GM15510 (cell line): ENCODE measurements around the gene DNAJC4.

Experiments used
- POLR2A ChIP-seq: IDR thresholded peaks from 3 replicates; pipeline ENCODE4 v1.6.1; 2011; ENCODE audit warnings: borderline replicate concordance; ENCODE audit not compliant: insufficient read length; ENCODE audit errors: extremely low read depth

DNAJC4 gene

GRCh38 chr11:64255135-64256128 lies 25.1 kb downstream of the DNAJC4 start:
- TF ChIP-seq POLR2A, result no peak

GRCh38 chr11:64256300-64256699 lies 26.0 kb downstream of the DNAJC4 start:
- no peak for TF ChIP-seq POLR2A

DNA sequence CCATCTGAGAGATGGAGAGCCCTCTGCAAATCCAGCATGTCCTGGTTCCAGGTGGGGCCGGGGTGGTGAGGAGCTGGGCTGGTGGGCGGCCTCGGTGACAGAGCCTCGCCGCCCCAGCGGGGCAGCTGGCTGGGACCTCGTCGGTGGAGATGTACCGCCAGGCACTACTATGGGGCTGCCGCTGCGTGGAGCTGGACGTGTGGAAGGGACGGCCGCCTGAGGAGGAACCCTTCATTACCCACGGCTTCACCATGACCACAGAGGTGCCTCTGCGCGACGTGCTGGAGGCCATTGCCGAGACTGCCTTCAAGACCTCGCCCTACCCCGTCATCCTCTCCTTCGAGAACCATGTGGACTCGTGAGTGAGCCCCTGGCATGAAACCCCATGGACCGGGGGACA lies 28.0 kb downstream of the DNAJC4 start:
- no peak for TF ChIP-seq POLR2A

- no peak for TF ChIP-seq POLR2A
Measured at GRCh38 chr11:64258946-64259532, 28.7 kb downstream of the DNAJC4 start.

GRCh38 chr11:64259533-64260067 lies 29.3 kb downstream of the DNAJC4 start:
- TF ChIP-seq POLR2A, result no peak

DNA sequence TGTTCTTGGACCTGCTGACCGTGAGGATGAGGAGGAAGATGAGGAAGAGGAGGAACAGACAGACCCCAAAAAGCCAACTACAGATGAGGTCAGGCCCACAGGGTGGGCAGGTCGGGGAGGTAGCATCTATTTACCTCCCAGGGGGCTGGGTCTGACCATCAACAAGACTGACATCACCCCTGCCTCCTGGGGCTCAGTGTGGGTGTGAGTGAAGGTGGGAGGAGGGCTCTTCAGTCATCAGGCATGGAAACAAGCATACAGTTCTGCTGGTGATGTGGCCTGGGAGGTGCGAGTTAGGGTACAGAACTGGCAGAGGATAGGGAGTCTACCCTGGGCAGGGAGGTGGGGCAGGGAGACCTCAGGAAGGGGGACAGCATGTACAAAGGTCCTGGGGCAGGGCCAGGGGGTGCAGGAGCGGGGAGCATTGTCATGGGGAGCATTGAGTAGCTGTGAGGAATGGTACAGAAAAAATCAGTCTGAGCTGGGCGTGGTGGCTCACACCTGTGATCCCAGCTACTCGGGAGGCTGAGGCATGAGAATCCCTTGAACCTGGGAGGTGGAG lies 29.9 kb downstream of the DNAJC4 start:
- TF ChIP-seq POLR2A, result no peak

DNA sequence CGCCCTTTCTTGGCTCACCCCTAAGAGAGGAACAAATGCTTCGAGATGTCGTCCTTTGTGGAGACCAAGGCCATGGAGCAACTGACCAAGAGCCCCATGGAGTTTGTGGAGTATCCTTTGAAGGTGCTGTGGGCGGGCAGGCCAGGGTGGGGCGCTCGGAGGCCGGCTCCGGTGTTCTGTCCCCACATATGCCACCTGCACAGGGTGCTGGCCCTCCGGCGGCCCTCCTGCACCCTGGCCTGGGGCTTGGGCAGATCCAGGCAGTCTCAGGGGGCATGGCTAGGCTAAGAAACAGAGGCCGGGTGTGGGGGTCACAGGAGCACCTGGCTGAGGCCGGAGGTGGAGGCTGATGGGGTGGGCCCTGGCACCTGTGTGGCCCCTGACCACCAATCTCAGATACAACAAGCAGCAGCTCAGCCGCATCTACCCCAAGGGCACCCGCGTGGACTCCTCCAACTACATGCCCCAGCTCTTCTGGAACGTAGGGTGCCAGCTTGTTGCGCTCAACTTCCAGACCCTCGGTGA lies 31.3 kb downstream of the DNAJC4 start:
- no peak for TF ChIP-seq POLR2A

GRCh38 chr11:64262271-64263002 lies 32.1 kb downstream of the DNAJC4 start:
- TF ChIP-seq POLR2A, result no peak

DNA sequence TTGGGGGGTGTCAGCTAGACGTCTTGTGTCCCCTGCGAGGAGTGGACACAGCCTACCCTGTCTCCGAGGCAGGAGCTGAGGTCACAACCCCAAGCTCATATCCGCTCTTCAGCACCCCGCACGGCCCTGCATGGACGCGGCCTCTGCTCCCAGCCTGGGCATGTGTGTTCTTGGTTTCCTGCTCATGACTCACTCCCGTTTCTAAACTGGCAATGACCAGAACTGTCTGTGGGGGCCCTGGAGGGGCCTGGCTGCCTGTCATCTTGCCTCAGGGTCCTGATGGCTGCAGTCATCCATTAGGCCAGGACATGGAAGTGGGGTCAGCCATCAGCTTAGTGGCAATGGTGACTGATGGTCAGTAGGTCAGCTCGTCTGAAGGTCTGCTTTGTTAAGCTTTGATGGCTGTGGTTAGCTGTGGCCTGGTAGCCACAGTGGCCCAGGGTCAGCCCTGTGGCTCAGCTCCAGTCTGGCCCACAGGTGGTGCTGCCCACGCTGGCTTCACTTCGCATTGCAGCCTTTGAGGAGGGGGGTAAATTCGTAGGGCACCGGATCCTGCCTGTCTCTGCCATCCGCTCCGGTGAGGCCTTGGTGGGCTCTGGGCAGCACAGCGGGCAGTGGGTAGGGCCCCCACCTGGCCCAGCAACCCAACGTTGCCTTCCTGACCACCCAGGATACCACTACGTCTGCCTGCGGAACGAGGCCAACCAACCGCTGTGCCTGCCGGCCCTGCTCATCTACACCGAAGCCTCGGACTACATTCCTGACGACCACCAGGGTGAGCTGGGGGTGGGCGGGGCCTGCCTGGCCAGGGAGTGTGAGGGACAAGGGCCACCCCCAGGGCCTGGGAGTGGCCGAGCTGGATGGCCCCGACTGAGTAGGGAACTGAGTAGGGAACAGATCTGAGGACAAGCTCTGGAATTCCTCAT lies 32.9 kb downstream of the DNAJC4 start:
- no peak for TF ChIP-seq POLR2A

- TF ChIP-seq POLR2A, result no peak
Measured at GRCh38 chr11:64263947-64264317, 33.6 kb downstream of the DNAJC4 start.

GRCh38 chr11:64264371-64264852 lies 34.1 kb downstream of the DNAJC4 start:
- no peak for TF ChIP-seq POLR2A

DNA sequence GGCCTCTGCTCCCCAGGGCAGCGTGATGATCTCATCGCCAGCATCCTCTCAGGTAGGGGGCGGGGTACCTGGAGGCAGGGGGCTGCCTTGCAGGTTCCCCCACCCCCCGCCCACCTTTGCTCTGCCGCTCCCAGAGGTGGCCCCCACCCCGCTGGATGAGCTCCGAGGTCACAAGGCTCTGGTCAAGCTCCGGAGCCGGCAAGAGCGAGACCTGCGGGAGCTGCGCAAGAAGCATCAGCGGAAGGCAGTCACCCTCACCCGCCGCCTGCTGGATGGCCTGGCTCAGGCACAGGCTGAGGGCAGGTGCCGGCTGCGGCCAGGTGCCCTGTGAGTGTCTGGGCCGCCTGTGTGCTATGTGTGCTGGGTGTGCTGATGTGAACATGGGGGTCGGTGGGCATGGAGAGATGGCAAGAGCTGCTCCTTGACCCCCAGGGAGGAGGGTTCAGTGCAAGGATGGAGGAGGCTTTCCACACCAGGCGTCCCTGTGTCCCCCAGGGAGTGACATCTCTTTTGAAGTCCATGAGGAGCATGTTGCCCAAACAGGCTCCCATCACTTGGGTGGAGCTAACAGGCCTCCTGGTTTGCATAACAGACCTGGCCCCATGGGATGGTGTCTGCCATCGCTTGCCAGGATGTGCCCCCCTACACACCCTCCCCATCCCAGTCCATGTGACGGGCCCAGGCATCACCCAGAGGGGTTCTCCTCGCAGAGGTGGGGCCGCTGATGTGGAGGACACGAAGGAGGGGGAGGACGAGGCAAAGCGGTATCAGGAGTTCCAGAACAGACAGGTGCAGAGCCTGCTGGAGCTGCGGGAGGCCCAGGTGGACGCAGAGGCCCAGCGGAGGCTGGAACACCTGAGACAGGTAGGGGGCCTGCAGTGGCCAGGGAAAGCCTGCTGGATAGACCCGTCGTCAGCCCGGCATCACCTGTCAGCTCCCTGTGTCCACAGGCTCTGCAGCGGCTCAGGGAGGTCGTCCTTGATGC lies 35.1 kb downstream of the DNAJC4 start:
- TF ChIP-seq POLR2A, result no peak
